Raji (cell line): ENCODE results near the gene STX16.
A peak's percentile ranks its signal among the peaks of the same experiment; 100 is the strongest.

ENCODE experiments used
- POLR2A ChIP-seq: IDR thresholded peaks from 2 replicates; pipeline ENCODE4 v1.6.1; 2011; ENCODE audit warnings: low read depth, low read length, control low read depth; ENCODE audit not compliant: insufficient read depth

STX16 gene

GRCh38 chr20:58639182-58640146 is 11.6 kb upstream of the STX16 start:
- TF ChIP-seq POLR2A: no peak

- no peak for TF ChIP-seq POLR2A
These were observed 10.6 kb upstream of the STX16 start for GRCh38 chr20:58640446-58640845.

DNA sequence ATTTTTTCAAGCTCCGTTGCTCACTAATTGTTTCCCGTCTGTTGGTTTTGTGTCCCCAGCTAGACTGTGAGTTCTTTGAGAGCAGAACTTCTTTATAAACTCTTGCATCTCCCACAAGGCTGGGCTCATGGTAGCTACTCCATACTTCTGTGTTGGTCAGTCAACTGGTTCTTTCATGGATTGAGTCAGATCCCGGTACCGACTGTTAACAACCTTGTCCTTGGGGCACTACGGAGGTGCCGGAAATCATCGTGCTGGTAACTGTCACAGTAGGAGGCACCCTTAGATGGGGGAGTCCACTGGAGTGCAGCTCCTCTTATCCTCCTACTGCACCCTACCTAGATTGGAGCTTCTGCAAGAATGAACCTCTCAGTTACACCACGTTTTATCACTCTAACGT is 8.6 kb upstream of the STX16 start:
- TF ChIP-seq POLR2A: no peak

DNA sequence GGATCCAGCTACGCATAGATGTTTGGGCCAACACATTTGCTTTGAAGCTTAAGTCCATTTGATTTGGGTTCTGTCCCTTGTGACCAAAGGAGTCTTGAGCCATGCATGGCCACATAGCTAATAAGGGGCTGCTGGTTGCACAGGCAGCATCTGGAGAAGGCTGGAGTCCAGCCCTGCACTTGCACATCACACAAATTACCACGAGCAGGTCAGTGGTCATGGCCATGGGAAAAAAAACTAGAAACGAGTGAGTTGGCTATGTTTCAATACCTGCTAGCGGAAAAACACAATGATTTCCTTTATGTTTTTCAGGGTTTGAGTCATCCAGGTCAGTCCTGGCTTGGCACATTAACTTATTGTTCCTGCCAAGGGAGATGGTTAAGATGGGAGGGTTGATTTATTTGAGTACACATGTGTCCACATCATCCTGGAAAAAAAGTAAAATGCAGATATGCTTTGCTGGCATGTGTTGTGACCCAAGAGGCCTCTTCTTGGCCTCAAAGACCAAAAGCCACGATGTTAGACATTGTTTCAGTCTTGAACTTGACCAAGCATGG is 5.6 kb upstream of the STX16 start:
- TF ChIP-seq POLR2A: no peak

DNA sequence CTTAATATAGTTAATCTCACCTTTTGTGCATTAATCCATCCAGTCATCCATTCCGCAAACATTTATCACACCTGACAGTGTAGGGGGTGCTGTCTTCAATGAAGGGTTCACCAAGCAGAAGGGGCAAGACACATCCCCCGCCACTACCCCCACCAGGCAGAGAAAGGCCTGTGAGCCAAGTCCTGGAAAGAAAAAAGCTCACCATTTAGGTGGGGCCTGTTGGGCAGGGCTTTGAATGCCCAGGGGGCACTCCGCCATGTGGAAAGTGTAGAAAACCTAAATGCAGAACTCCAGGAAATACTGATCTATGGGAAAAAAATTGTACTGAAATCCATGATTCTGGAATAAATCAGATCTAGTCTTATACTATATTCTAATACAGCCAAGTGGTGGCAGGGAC is 4.8 kb upstream of the STX16 start:
- no peak for TF ChIP-seq POLR2A

DNA sequence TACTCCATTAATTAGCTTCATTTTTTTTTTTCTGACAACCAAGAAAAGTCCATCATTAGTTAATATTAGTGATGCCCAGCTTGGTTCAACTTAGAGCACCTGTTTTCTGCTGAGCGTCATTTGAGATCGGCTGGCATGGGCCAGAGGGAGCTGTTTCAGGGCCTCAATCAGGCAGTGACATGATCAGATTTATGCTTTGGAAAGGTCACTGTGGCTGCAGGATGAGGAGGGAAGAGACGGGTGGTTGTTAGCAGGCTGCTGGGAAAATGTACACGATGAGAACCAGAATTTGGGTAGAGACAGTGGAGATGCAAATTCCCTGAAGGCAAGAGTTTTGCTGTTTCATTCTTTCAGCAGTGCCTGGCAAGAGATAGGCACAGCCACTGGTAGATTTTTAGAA is 4.4 kb upstream of the STX16 start:
- TF ChIP-seq POLR2A: no peak

GRCh38 chr20:58647162-58647795 is 3.8 kb upstream of the STX16 start:
- no peak for TF ChIP-seq POLR2A

DNA sequence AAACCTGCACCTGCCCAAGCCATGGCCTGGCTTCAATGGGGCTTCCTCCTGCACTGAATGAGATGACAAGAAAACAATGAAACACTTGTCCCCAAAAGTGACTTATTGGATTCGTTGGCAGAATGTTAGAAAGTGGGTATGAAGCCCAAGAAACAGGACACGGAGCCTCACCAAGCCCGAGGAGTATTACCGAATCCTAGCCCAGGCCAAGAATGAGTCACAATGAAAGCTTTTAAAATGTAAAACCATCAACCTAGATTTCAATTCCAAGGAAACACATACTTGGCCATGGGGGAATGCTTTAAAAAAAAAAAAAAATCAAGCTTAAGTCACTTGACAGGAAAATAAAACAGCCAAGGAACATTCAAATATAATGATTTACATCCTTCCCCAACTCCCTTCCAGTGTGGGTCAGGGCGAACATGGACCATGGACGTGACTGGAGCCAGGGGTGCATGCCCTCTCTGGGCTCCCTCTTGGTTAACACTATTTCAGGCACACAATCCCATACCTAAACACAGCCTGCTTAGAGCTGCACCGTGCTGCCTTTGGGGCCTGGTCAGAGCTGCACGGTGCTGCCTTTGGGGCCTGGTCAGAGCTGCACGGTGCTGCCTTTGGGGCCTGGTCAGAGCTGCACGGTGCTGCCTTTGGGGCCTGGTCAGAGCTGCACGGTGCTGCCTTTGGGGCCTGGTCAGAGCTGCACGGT is 3.1 kb upstream of the STX16 start:
- no peak for TF ChIP-seq POLR2A

GRCh38 chr20:58649288-58650180 is 1.5 kb upstream of the STX16 start:
- TF ChIP-seq POLR2A: no peak

DNA sequence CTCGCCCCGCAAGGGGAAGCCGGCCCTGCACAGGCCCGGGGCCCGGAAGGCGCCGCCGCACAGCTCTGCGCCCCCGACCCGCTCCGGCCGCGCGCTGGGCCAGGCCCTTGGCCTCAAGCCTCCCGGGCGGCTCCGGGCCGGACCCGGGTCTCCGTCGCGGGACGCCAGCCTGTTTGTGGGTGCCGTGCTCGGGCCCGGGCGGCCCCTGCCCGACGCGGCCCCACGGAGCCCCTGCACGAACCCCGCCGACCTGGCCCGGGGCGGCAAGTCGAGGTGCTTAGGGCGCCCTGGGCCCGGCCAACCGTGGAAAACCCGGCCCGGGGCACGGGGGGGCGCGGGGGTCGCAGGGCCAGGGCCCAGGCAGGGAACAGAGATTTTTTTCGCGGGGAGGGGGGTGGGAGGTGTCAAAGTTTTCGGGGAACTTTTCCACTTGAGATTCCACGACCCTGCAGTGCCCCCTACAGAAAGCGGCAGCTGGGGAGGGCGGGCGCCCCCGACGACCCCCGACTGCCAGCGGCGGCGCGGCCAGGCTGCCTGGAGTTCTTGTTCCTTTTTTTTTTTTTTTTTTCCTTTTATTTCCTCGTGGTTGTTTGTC is 805 bp upstream of the STX16 start:
- TF ChIP-seq POLR2A: no peak

DNA sequence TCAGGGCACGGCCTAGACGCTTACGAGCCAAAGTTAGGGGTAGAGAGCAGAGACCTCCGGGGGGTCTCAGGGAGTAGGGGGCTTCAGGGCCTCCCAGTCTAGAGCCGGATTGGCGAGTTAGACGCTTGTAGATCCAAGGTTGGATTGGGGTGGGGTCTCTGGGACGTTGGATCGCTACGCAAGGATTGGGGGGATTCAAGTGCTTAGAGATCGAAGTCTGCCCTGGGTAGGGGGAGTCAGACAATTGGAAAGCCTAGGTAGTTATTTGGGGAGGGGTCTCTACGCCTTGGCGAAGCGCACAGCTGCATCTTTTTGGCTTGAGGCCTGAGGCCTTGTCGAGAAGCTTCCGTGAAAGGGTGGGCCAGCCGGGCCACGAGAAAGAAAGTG is 469 bp downstream of the STX16 start:
- no peak for TF ChIP-seq POLR2A

- peak; percentile 48; the same call in 1 of the 2 replicates for TF ChIP-seq POLR2A
These were observed 993 bp downstream of the STX16 start for GRCh38 chr20:58651946-58652605.

- no peak for TF ChIP-seq POLR2A
These were observed 1.7 kb downstream of the STX16 start for GRCh38 chr20:58652606-58653294.

GRCh38 chr20:58654337-58654736 is 3.3 kb downstream of the STX16 start:
- no peak for TF ChIP-seq POLR2A
